ENCODE measurements around the gene LRRC8D.

DNA sequence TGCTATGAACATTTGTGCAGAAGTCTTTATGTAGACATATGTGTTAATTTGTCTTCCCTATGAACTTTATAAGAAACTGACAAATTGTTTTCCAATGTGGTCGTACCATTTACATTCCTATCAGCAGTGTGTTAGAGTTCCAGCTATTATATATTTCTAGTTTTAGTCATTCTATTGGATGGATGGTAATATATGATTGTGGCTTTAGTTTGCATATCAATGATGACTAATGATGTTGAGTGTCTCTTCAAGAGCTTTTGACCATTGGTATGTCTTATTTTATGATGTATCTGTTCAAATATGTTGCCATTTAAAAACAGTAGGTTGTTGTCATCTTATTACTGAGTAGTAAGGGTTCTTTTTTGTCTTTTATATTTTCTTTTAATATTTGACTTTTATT lies 157.9 kb downstream of the LRRC8D start:
- TF ChIP-seq POLR2A (IDR thresholded peaks at IDR 0.05): no peak
- TF ChIP-seq, protein P1, sequence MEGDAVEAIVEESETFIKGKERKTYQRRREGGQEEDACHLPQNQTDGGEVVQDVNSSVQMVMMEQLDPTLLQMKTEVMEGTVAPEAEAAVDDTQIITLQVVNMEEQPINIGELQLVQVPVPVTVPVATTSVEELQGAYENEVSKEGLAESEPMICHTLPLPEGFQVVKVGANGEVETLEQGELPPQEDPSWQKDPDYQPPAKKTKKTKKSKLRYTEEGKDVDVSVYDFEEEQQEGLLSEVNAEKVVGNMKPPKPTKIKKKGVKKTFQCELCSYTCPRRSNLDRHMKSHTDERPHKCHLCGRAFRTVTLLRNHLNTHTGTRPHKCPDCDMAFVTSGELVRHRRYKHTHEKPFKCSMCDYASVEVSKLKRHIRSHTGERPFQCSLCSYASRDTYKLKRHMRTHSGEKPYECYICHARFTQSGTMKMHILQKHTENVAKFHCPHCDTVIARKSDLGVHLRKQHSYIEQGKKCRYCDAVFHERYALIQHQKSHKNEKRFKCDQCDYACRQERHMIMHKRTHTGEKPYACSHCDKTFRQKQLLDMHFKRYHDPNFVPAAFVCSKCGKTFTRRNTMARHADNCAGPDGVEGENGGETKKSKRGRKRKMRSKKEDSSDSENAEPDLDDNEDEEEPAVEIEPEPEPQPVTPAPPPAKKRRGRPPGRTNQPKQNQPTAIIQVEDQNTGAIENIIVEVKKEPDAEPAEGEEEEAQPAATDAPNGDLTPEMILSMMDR (IDR thresholded peaks at IDR 0.05): no peak

All from esophagus squamous epithelium (tissue), 4 donors.